Measurements from ENCODE around the gene COMMD9. TPM values are rescaled to one million over a fixed set of nuclear protein-coding genes. Genes with fewer than 3 reads are reported as not detected.

The COMMD9 gene
- total RNA-seq, 4 donors from 2014 or later = 36.9 to 58.0 (median 47.8) TPM

DNA sequence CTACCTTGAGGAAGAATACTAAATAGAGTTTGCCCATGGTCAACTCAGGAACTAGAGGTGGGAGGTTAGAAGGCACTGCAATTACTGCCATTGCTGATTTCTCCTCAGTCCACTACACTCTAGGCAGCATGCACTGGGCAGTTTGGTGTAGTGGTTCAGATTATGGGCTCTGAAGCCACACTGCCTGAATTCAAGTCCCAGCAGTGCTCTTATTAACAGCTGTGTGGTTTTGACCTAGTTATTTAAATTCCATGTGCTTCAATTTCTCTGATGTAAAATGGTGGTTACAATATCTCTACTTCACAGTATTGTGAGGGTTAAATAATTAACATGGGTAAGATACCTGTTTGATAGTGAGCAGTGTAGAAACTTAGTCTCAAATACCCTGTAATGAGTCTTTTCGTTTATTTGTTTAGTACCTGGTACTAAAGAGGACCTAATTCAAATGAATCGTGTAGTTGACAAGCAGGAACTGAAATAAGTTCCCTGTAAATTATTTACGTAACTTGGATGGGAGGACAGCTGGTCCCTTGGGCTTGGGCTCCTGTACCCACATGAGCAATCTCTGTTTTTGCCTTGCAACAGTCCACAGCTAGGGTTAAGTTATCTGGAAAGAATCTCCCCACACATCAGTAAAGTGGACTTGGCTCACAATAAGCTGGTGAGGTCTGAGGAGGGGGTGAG lies 24.7 kb upstream of the COMMD9 start:
- Histone ChIP-seq H3K36me3 (no peaks in the 10 kb centered on the region), H3K27ac (no peak overlapping the region), H3K4me1 (no peaks in the 10 kb centered on the region), H3K4me3 (no peak overlapping the region), H3K27me3 (no peaks in the 10 kb centered on the region), H3K9me3 (no peaks in the 10 kb centered on the region)
- TF ChIP-seq EP300 (IDR thresholded peaks at IDR 0.05) (no peak), CTCF (IDR thresholded peaks at IDR 0.05) (no peak), POLR2A (IDR thresholded peaks at IDR 0.05) (no peak)
- 58 to 61% methylated on average over 3 of the region's 3 CpGs for WGBS, 2 donors
- no peak for DNase-seq (ENCODE audit: low spot score in 2 of 2)

GRCh38 chr11:36312611-36313472 lies 23.6 kb upstream of the COMMD9 start:
- 70 to 73% methylated on average over 6 of the region's 6 CpGs for WGBS, 2 donors
- no peaks in the 10 kb centered on the region for H3K9me3 ChIP-seq

DNA sequence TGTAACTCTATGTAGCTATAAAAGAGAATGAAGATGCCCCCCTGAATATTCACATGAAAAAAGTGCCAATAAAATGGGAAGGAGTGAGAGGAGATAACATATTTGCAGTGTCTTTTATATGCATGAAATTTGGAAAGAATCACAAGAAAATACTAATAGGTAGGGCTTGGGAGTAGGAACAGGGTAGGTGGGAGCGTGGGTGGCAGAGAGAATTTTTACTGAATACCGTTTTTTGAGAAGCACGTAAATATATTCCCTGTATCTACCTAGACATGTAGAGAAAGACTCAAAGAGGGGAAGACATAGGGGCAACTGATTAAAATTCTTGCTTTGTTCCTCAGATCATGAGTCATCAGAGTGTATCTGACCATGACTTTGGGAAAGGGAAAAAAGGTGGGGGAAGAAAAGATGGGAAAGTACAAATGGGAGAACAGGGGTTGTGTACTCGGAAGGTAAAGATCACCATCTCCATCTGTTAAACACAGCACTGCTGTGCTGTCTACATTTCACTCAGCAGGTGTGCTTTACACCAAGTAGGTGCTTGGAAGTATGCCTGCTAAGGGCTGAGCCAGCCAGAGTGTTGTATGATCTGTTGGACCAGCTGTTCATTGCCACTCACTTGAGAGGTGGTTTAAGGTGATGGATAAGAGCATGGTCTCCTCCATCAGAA lies 22.8 kb upstream of the COMMD9 start:
- TF ChIP-seq POLR2A (IDR thresholded peaks at IDR 0.05) (no peak), EP300 (IDR thresholded peaks at IDR 0.05) (no peak), CTCF (IDR thresholded peaks at IDR 0.05) (no peak)
- no peaks in the 10 kb centered on the region for H3K9me3 ChIP-seq
- no peaks in the 10 kb centered on the region for H3K4me1 ChIP-seq
- no peaks in the 10 kb centered on the region for H3K27me3 ChIP-seq
- no peak overlapping the region for H3K27ac ChIP-seq
- H3K4me3 ChIP-seq = no peak overlapping the region
- H3K36me3 ChIP-seq = no peaks in the 10 kb centered on the region
- 90 to 97% methylated on average over 4 of the region's 4 CpGs for WGBS, 2 donors
- DNase-seq (ENCODE audit: low spot score in 2 of 2) = no peak

More at GRCh38 chr11:36312611-36313472, 23.6 kb upstream of the COMMD9 start:
- no peak for DNase-seq (ENCODE audit: low spot score in 2 of 2)
- no peak overlapping the region for H3K4me3 ChIP-seq
- H3K27me3 ChIP-seq = no peaks in the 10 kb centered on the region
- TF ChIP-seq CTCF (IDR thresholded peaks at IDR 0.05) (no peak), POLR2A (IDR thresholded peaks at IDR 0.05) (no peak)
- H3K4me1 ChIP-seq = no peaks in the 10 kb centered on the region
- H3K36me3 ChIP-seq = no peaks in the 10 kb centered on the region
- H3K27ac ChIP-seq = no peak overlapping the region

DNA sequence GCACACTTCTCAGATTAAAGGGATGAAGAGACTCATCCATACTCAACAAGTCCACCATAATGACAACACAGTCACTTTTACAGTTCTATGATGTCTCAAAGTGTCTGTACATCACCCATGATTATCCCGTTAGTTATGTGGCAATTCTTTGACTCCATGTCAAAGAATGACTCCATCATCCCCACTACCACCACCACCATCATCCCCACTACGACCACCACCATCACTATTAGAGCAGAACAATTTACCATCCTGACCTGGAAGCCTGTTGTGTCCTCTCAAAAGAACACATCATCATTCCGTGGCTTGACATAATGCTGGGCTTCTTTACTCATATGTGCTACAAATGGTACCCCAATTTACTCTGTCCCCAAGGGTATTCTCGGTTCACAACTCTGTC lies 20.6 kb upstream of the COMMD9 start:
- H3K9me3 ChIP-seq = no peaks in the 10 kb centered on the region

More for the DNA sequence above, 20.6 kb upstream of the COMMD9 start:
- 85 to 89% methylated on average over 4 of the region's 4 CpGs for WGBS, 2 donors
- H3K27me3 ChIP-seq = no peaks in the 10 kb centered on the region
- no peak overlapping the region for H3K4me3 ChIP-seq
- no peak for TF ChIP-seq EP300 (IDR thresholded peaks at IDR 0.05)
- no peak for TF ChIP-seq POLR2A (IDR thresholded peaks at IDR 0.05)
- no peak for TF ChIP-seq CTCF (IDR thresholded peaks at IDR 0.05)
- no peak overlapping the region for H3K27ac ChIP-seq
- DNase-seq (ENCODE audit: low spot score in 2 of 2) = no peak
- H3K4me1 ChIP-seq = no peaks in the 10 kb centered on the region
- no peaks in the 10 kb centered on the region for H3K36me3 ChIP-seq
